ENCODE results near the gene CD81. TPM values are rescaled to one million over a fixed set of nuclear protein-coding genes. Genes with fewer than 3 reads are reported as not detected.
A peak's percentile ranks its signal among the peaks of the same experiment; 100 is the strongest.

CD81 gene
- total RNA-seq, 3 donors from 2014 or later (not counting 1 experiment from before 2014, with no cell fraction given): 263 to 292 (median 263) TPM

DNA sequence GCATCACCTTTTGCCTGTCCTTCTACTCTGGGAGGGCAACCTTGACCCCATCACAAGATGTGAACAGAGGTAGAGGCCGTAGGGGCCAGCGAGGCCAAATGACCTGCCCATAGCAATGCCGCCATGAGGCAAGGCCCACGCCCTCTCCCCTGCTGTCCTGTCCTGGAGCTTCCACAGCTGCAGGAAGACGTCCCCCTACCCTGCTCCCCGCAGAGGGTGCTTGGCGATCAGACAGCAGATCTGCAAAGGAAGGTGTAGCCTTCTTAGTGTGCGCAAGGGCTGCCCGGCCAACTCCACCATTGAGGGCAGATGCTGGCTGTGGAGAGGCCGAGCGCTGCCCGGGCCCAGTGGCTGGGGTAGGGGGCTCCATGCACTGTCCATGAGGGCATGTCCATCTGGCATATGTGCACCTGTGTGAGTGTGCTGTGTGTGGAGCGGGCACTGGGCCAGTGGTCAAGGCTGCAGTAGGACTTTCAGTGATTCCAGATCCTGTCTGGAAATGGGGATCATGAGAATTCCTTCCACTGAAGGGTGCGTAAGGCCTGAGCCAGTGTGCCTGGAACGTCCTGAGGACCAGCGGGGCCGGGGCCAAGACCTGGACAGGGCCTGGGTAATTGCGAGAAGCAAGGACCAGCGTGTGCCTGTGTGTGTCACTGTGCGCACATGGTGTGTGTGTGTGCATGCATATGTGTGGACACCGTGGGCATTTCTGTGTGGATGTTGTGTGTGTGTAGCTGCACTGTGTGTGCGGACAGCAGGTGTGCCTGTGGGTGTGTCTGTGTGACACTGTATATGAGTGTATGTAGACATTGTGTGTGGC lies 56.2 kb downstream of the CD81 start:
- Mint-ChIP-seq H3K9me3 (no peaks in the 10 kb centered on the region), H3K27me3 (ENCODE audit: low read depth in 2 of 2) (no peaks in the 10 kb centered on the region), H3K4me3 (no peak overlapping the region), H3K27ac (no peak overlapping the region), H3K36me3 (no peaks in the 10 kb centered on the region), H3K4me1 (peaks cover 0 to 5% of the 10 kb centered on the region in 2 donors)
- Histone ChIP-seq H3K27me3 (ENCODE audit: control insufficient read depth, insufficient read depth, low read length) (no peaks in the 10 kb centered on the region), H3K9me3 (ENCODE audit: control insufficient read depth, insufficient read depth, low read length) (no peaks in the 10 kb centered on the region), H3K4me3 (ENCODE audit: low read length) (no peak overlapping the region), H3K36me3 (ENCODE audit: control insufficient read depth, insufficient read depth, low read length) (no peaks in the 10 kb centered on the region), H3K4me1 (ENCODE audit: control insufficient read depth, insufficient read depth, low read length) (no peaks in the 10 kb centered on the region), H3K27ac (ENCODE audit: low read length) (no peak overlapping the region)
- DNase-seq: no peak
- no peak for TF ChIP-seq CTCF (IDR thresholded peaks at IDR 0.05)
- ATAC-seq: no peak
- 95% methylated on average over 22 of the region's 22 CpGs for WGBS (ENCODE audit: insufficient coverage)
- intact Hi-C loops (cut with micrococcal nuclease): loop anchor here (5.0 kb wide), 1 partner anchor 34 kb away; no protein-coding TSS in a partner anchor

GRCh38 chr11:2434008-2434407 lies 56.9 kb downstream of the CD81 start:
- intact Hi-C loops (cut with micrococcal nuclease): loop anchor here (5.0 kb wide), 1 partner anchor 33 kb away; no protein-coding TSS in a partner anchor
- H3K27me3 ChIP-seq (ENCODE audit: control insufficient read depth, insufficient read depth, low read length): no peaks in the 10 kb centered on the region
- ATAC-seq (peak in 1 of 3 donors; percentile 25), DNase-seq (no peak)
- Mint-ChIP-seq H3K4me1 (peaks cover 0 to 5% of the 10 kb centered on the region in 2 donors), H3K36me3 (no peaks in the 10 kb centered on the region), H3K27ac (no peak overlapping the region), H3K4me3 (no peak overlapping the region), H3K27me3 (ENCODE audit: low read depth in 2 of 2) (peaks cover 4 to 5% of the 10 kb centered on the region in 2 donors), H3K9me3 (no peaks in the 10 kb centered on the region)
- H3K27ac ChIP-seq (ENCODE audit: low read length): no peak overlapping the region
- H3K4me3 ChIP-seq (ENCODE audit: low read length): no peak overlapping the region
- no peaks in the 10 kb centered on the region for H3K36me3 ChIP-seq (ENCODE audit: control insufficient read depth, insufficient read depth, low read length)
- WGBS (ENCODE audit: insufficient coverage): 96% methylated on average over 8 of the region's 8 CpGs
- H3K4me1 ChIP-seq (ENCODE audit: control insufficient read depth, insufficient read depth, low read length): no peaks in the 10 kb centered on the region
- no peaks in the 10 kb centered on the region for H3K9me3 ChIP-seq (ENCODE audit: control insufficient read depth, insufficient read depth, low read length)
- no peak for TF ChIP-seq CTCF (IDR thresholded peaks at IDR 0.05)

DNA sequence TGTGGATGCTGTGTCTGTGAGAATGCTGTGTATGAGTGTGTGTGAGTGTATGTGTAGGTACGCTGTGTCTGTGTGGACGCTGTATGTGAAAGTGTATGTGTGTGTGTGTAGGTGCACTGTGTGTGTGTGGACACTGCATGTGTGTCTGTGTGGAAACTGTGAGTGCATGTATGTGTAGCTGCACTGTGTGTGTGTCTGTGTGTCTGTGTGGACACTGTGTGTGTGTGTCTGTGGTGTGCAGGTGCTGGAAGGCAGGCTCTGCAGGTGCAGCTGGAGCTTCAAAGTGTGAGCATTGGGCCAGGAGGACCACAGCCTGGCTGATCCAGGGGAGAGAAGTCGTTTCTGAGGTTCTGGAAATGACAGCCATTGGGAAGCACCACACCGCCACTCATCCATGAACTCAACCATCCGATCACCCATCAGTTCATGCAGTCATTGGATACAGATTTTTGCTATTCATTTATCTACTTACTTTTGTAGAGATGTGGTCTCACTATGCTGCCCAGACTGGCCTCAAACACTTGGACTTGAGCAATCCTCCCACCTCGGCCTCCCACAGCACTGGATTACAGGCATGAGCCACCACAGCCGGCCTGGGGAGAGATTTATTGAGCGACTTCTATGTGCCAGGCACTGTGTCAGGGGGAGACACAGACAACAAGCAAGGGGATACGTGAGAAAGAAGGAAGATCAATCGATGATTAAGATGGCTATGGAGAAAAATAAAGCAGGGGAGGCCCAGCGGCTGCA lies 57.6 kb downstream of the CD81 start:
- Histone ChIP-seq H3K9me3 (ENCODE audit: control insufficient read depth, insufficient read depth, low read length) (no peaks in the 10 kb centered on the region), H3K36me3 (ENCODE audit: control insufficient read depth, insufficient read depth, low read length) (no peaks in the 10 kb centered on the region), H3K4me1 (ENCODE audit: control insufficient read depth, insufficient read depth, low read length) (no peaks in the 10 kb centered on the region), H3K4me3 (ENCODE audit: low read length) (no peak overlapping the region), H3K27ac (ENCODE audit: low read length) (no peak overlapping the region), H3K27me3 (ENCODE audit: control insufficient read depth, insufficient read depth, low read length) (no peaks in the 10 kb centered on the region)
- H3K27me3 Mint-ChIP-seq (ENCODE audit: low read depth in 2 of 2): peaks cover 4 to 11% of the 10 kb centered on the region in 2 donors
- H3K4me3 Mint-ChIP-seq: no peak overlapping the region
- H3K4me1 Mint-ChIP-seq: peaks cover 0 to 5% of the 10 kb centered on the region in 2 donors
- TF ChIP-seq CTCF (IDR thresholded peaks at IDR 0.05): no peak
- no peak overlapping the region for H3K27ac Mint-ChIP-seq
- ATAC-seq: peak in 1 of 3 donors; percentile 35
- intact Hi-C loops (cut with micrococcal nuclease): loop anchor here (5.0 kb wide), 1 partner anchor 33 kb away; no protein-coding TSS in a partner anchor
- no peaks in the 10 kb centered on the region for H3K36me3 Mint-ChIP-seq
- no peaks in the 10 kb centered on the region for H3K9me3 Mint-ChIP-seq
- no peak for DNase-seq
- 91% methylated on average over 11 of the region's 11 CpGs for WGBS (ENCODE audit: insufficient coverage)

Data from natural killer cell (primary cell).